ENCODE data around the gene OTULIN.

GRCh38 chr5:14628346-14628745 lies 36.2 kb upstream of the OTULIN start:
- no peak for TF ChIP-seq POLR2A (IDR thresholded peaks at IDR 0.05; ENCODE audit: extremely low read depth, insufficient read length)
- TF ChIP-seq CTCF (IDR thresholded peaks at IDR 0.05; ENCODE audit: low read depth, low read length), result no peak
